BLaER1 treated with 17β-estradiol and CSF1 and Interleukin-3, amounts not matched to agents 10 nM and 100 nM (cell line): ENCODE measurements around the gene NFIX.

Source experiments
- H3K27ac ChIP-seq, 11 experiments: shearing (Covaris generic); formaldehyde crosslinking; 2 replicates each; pipeline ENCODE4 v1.8.1; 2022
- H3K27me3 ChIP-seq, 11 experiments: shearing (Covaris generic); formaldehyde crosslinking; 2 replicates each; pipeline ENCODE4 v1.8.1; 2022
- H3K36me3 ChIP-seq, 11 experiments: shearing (Covaris generic); formaldehyde crosslinking; 2 replicates each; pipeline ENCODE4 v1.8.1; 2022
- H3K4me1 ChIP-seq, 10 experiments: shearing (Covaris generic); formaldehyde crosslinking; 2 replicates each; pipeline ENCODE4 v1.8.1; 2022
- H3K4me2 ChIP-seq, 11 experiments: shearing (Covaris generic); formaldehyde crosslinking; 2 replicates each; pipeline ENCODE4 v1.8.1; 2022
- H3K4me3 ChIP-seq, 10 experiments: shearing (Covaris generic); formaldehyde crosslinking; 2 replicates each; pipeline ENCODE4 v1.8.1; 2022
- H3K9ac ChIP-seq, 11 experiments: shearing (Covaris generic); formaldehyde crosslinking; 2 replicates each; pipeline ENCODE4 v1.8.1; 2022
- H3K9me3 ChIP-seq, 11 experiments: shearing (Covaris generic); formaldehyde crosslinking; replicated peaks in 1 of 11; 2 replicates each; pipeline ENCODE4 v1.8.1; 2022
- H4K20me1 ChIP-seq, 11 experiments: shearing (Covaris generic); formaldehyde crosslinking; 2 replicates each; pipeline ENCODE4 v1.8.1; 2022
- Cebpa-rat ChIP-seq, 11 experiments: shearing (Covaris generic); IDR thresholded peaks; 2 replicates each; pipeline ENCODE4 v1.8.1; 2022

Gene NFIX

DNA sequence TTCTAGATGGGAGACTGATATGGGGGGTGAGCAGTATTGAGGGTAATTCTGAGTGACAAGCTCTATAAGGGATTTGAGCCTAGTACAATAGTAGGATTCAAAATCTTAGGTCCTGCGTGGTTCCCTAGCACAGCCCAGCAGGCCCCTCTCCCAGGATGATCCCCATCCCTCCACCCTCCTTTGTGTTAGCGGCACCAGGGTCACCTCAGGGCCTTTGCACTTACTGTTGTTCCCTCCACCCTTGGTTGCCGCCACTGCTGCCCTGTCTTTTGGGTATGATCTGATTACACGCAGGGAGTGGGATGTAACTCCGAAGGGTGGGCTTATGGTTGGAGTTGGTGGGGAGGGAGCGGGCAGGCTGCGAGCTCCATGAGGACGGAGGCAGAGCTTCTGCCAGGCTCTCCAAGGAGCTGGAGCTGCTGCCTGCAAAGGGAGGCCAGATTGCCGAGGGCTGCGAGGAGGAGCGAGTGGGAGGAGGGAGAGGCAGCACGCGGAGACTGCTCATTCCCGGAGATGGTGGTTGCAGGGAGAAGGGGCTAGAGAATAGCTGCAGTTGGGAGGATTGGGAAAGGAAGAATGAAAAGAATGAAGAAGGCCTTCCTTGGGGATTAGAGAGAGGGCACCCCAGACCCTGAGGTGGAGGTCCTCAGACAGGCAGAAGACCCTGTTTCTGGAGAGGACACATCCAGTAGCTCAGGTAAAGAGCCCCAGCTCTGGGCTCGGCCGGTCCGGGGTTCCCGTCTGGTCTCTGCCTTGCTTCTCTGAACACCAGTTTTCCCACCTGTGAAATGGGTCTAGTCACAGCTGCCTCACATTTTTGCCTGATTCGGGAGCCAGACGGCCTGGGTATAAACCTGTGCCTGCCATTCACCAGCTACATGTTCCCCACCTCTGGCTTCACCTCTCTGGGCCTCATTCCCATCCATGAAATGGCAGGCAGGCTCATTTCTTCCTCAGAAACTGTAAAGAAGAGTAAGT is 128.0 kb downstream of the NFIX start:
- H3K4me1 ChIP-seq: peaks cover 57 to 77% (median 62%) of the 10 kb centered on the region in 10 experiments
- TF ChIP-seq Cebpa-rat (IDR thresholded peaks at IDR 0.05): no peak
- peaks cover 50 to 90% (median 75%) of the 10 kb centered on the region in 11 experiments for H3K36me3 ChIP-seq
- H4K20me1 ChIP-seq: peaks cover 89 to 96% (median 94%) of the 10 kb centered on the region in 11 experiments
- no peaks in the 10 kb centered on the region for H3K9me3 ChIP-seq
- H3K27ac ChIP-seq: no peak overlapping the region
- H3K9ac ChIP-seq: peak overlapping the region in 6 of 11 experiments; percentile 10 to 99 (median 27); a peak in 6 of 22 replicates
- no peak overlapping the region for H3K4me3 ChIP-seq
- H3K27me3 ChIP-seq: no peaks in the 10 kb centered on the region
- no peak overlapping the region for H3K4me2 ChIP-seq

DNA sequence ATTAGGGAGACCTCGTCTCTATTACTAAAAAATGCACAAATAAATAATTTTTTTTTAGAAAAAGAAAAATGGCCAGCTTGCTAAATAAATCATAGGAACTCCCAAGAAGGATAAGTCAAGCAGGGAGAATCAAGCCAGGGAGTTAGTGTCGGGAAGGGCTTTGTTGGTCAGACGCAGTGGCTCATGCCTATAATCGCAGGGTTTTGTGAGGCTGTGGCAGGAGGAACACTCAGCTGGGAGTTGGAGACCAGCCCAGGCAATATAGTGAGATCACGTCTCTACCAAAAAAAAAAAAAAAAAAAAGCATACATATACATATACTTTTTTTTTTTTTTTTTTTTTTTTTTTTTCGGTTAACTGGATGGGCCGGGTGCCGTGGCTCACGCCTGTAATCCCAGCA is 131.8 kb downstream of the NFIX start:
- H4K20me1 ChIP-seq: peaks cover 97 to 100% (median 100%) of the 10 kb centered on the region in 11 experiments
- no peak overlapping the region for H3K27ac ChIP-seq
- no peak overlapping the region for H3K4me3 ChIP-seq
- no peaks in the 10 kb centered on the region for H3K9me3 ChIP-seq
- H3K36me3 ChIP-seq: peaks cover 49 to 99% (median 82%) of the 10 kb centered on the region in 11 experiments
- H3K9ac ChIP-seq: peak overlapping the region in 3 of 11 experiments; percentile 6 to 32 (median 9); a peak in 1 of 22 replicates
- H3K4me2 ChIP-seq: peak overlapping the region in 10 of 11 experiments; percentile 2 to 55 (median 39); a peak in 16 of 22 replicates
- H3K4me1 ChIP-seq: peaks cover 32 to 73% (median 52%) of the 10 kb centered on the region in 10 experiments
- no peak for TF ChIP-seq Cebpa-rat (IDR thresholded peaks at IDR 0.05)
- no peaks in the 10 kb centered on the region for H3K27me3 ChIP-seq

DNA sequence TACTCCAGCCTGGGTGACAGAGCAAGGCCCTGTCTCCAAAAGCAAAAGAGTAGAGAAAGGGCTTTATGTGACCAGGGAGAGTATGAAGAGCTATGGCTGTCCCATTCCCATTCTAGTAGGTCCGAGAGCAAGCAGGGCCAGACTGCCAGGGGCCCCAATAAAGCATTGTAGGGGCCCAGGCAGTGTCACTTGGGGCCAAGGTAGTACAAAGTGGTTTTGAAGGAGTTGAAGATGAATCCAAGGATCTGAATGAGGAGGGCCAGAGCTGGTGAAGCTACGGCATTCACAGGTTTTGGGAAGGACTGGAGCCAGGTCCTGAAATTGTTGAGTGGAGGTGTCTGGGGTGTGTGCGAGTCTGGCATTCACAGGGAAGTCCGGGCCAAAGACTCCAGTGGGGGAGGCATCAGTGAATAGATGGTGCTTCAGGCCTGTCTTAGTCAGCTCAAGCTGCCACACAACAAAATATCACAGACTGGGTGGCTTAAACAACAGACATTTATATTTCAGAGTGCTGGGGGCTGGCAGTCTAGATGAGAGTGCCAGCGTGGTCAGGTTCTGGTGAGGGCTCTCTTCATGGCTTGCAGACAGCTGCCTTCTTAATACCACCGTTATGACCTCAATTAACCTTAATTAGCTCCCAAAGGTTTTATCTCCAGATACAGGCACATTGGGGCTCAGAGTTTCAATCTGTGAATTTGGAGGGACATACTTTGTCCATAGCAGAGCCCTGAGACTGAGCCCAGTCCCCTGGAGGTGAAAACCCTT is 132.7 kb downstream of the NFIX start:
- H3K27ac ChIP-seq: peak overlapping the region in 6 of 11 experiments; percentile 5 to 40 (median 26); a peak in 5 of 22 replicates
- no peak overlapping the region for H3K4me3 ChIP-seq
- H3K9ac ChIP-seq: peak overlapping the region in 5 of 11 experiments; percentile 2 to 42 (median 21); a peak in 7 of 22 replicates
- H4K20me1 ChIP-seq: peaks cover 97 to 100% (median 100%) of the 10 kb centered on the region in 11 experiments
- H3K9me3 ChIP-seq: no peaks in the 10 kb centered on the region
- H3K4me2 ChIP-seq: peak overlapping the region in 10 of 11 experiments; percentile 10 to 55 (median 39); a peak in 12 of 22 replicates
- H3K27me3 ChIP-seq: no peaks in the 10 kb centered on the region
- no peak for TF ChIP-seq Cebpa-rat (IDR thresholded peaks at IDR 0.05)
- peaks cover 30 to 76% (median 57%) of the 10 kb centered on the region in 10 experiments for H3K4me1 ChIP-seq
- H3K36me3 ChIP-seq: peaks cover 46 to 99% (median 83%) of the 10 kb centered on the region in 11 experiments; a peak in 21 of 22 replicates

DNA sequence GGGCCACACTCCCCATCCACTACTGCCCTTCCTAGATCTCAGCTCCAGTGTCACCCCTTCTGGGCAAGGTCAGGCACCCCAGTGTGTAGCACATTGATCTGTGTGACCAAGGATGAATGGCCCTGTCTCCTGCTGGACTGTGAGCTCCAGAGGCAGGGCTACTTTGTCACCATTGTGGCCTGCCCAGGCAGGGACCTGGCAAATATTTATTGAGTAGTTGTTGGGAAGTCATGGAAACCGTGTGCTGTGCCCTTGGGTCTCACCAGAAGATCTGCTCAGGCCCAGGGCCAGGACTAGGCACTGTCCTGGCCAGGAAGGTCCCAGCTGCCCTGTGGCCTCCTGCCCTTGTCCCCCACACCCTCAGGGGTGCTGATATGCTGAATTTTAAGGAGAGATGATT is 133.3 kb downstream of the NFIX start:
- Histone ChIP-seq H3K9ac (peak overlapping the region in 6 of 11 experiments; percentile 2 to 29 (median 15); a peak in 5 of 22 replicates), H3K4me2 (peak overlapping the region in 6 of 11 experiments; percentile 5 to 53 (median 14); a peak in 4 of 22 replicates), H3K4me1 (peaks cover 30 to 72% (median 58%) of the 10 kb centered on the region in 10 experiments), H3K27me3 (no peaks in the 10 kb centered on the region), H3K4me3 (no peak overlapping the region), H3K9me3 (no peaks in the 10 kb centered on the region), H3K27ac (peak overlapping the region in 6 of 11 experiments; percentile 5 to 40 (median 26); a peak in 6 of 22 replicates), H4K20me1 (peaks cover 97 to 100% (median 100%) of the 10 kb centered on the region in 11 experiments), H3K36me3 (peaks cover 42 to 99% (median 81%) of the 10 kb centered on the region in 11 experiments; a peak in 21 of 22 replicates)
- no peak for TF ChIP-seq Cebpa-rat (IDR thresholded peaks at IDR 0.05)

DNA sequence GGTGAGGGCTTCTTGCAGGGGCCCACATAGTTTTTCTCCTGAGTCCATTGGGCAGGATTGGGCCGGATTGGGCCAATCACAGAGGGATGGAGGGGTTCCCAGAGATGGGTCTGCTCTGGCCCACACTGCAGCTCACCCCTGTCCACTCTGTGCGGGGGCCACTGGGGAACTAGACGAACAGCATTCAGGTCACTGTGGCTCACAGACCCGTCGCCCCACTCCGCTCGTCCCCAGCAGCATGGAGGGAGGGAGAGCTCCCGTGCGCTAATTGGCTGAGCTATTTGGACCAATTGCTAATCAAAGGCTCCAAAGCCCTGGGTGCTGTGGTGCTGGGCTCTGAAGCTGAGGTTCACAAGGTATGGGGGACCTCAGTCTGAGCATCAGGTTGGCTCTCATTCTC is 134.1 kb downstream of the NFIX start:
- peaks cover 40 to 99% (median 82%) of the 10 kb centered on the region in 11 experiments; a peak in 21 of 22 replicates for H3K36me3 ChIP-seq
- peak overlapping the region in 1 of 11 experiments; percentile 40; a peak in 2 of 22 replicates for H3K27ac ChIP-seq
- no peak overlapping the region for H3K4me3 ChIP-seq
- peaks cover 30 to 75% (median 58%) of the 10 kb centered on the region in 10 experiments for H3K4me1 ChIP-seq
- no peaks in the 10 kb centered on the region for H3K9me3 ChIP-seq
- H3K9ac ChIP-seq: peak overlapping the region in 3 of 11 experiments; percentile 16 to 29 (median 21); a peak in 1 of 22 replicates
- peak overlapping the region in 2 of 11 experiments; percentile 5 to 11; a peak in 3 of 22 replicates for H3K4me2 ChIP-seq
- no peaks in the 10 kb centered on the region for H3K27me3 ChIP-seq
- TF ChIP-seq Cebpa-rat (IDR thresholded peaks at IDR 0.05): no peak
- H4K20me1 ChIP-seq: peaks cover 97 to 100% (median 100%) of the 10 kb centered on the region in 11 experiments

DNA sequence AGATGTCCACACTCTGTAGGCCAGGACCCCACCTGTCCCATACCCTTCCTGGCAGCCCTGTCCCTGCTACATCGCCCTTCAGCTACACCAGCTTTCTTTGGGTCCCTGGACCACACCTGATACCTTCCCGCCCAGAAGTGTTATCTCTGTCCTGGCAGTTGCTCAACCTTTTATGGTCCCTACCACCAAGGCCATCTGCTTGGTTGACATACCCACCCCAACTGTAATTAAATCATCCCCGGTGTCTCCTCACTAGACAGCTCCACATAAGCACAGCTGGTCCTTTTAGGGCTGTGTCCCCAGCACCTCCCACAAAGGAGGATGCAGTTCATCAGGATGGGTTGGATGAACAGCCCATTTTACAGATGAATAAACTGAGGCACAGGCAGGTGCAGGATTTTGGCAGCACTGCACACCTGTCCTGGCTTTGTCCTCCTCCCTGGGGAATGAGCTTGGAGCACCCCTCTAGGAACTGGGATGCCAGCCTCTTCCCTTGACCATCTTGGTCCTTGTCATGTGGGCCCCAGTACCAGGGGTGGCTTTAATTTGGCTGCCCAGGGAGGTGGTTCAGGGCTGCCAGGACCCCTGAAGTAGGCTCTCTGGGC is 135.7 kb downstream of the NFIX start:
- Histone ChIP-seq H3K4me2 (peak overlapping the region in 5 of 11 experiments; percentile 17 to 66 (median 33); a peak in 9 of 22 replicates), H3K36me3 (peaks cover 47 to 99% (median 82%) of the 10 kb centered on the region in 11 experiments), H4K20me1 (peaks cover 97 to 100% (median 100%) of the 10 kb centered on the region in 11 experiments)

DNA sequence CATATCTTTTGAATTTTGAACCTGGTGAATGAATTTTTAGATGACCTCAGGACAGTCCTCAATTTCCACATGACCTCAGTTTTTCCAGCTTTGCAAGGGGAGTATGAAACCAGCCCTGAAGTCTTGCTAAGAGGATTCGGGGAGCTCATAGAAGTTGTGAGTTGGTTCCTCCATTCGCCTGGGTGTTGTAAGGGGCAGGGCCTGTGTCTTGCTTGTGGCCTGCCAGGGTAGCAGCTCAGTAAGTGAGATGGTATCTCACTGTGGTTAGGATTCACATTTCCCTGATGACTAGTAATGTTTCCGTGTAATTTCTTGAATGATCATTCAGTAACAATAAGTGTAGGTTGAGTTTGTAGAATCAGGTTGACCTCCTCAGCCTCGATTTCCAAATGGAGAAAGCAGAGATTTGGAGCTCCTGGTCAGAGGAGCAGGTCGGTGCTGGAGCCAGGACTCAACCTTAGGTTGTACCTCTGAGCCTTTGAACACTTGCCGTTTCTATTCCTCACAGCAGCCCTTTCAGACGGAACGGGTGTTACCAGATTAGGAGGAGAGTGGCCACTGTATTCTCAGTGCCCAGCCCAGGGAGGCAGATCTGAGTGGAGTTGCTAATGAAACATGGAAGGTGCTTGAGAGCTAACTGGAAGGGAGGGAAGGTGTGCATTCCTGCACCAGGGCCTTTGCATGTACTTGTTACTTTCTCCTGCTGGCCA is 137.4 kb downstream of the NFIX start:
- H3K4me1 ChIP-seq: peaks cover 10 to 55% (median 40%) of the 10 kb centered on the region in 10 experiments
- peaks cover 54 to 100% (median 87%) of the 10 kb centered on the region in 11 experiments for H3K36me3 ChIP-seq
- H4K20me1 ChIP-seq: peaks cover 82 to 100% (median 96%) of the 10 kb centered on the region in 11 experiments
- TF ChIP-seq Cebpa-rat (IDR thresholded peaks at IDR 0.05): no peak
- H3K9ac ChIP-seq: peak overlapping the region in 2 of 11 experiments; percentile 5 to 23; a peak in 1 of 22 replicates
- no peak overlapping the region for H3K4me3 ChIP-seq
- H3K9me3 ChIP-seq: no peaks in the 10 kb centered on the region
- H3K4me2 ChIP-seq: 0 out of 22 replicates have a peak overlapping the region, but pooled peaks of 1 of the 11 experiments have one; percentile 33
- 0 out of 22 replicates have a peak overlapping the region, but pooled peaks of 1 of the 11 experiments have one; percentile 7 for H3K27ac ChIP-seq
- no peaks in the 10 kb centered on the region for H3K27me3 ChIP-seq

More for the DNA sequence above, 135.7 kb downstream of the NFIX start:
- Histone ChIP-seq H3K9ac (0 out of 22 replicates have a peak overlapping the region, but pooled peaks of 1 of the 11 experiments have one; percentile 2), H3K27ac (peak overlapping the region in 1 of 11 experiments; percentile 28; a peak in 2 of 22 replicates), H3K4me1 (peaks cover 27 to 66% (median 52%) of the 10 kb centered on the region in 10 experiments), H3K4me3 (no peak overlapping the region), H3K9me3 (no peaks in the 10 kb centered on the region), H3K27me3 (no peaks in the 10 kb centered on the region)
- no peak for TF ChIP-seq Cebpa-rat (IDR thresholded peaks at IDR 0.05)
